ENCODE measurements around the gene PPFIA1.

PPFIA1 gene

GRCh38 chr11:70372076-70372475 lies 101.6 kb downstream of the PPFIA1 start:
- TF ChIP-seq, protein P1, sequence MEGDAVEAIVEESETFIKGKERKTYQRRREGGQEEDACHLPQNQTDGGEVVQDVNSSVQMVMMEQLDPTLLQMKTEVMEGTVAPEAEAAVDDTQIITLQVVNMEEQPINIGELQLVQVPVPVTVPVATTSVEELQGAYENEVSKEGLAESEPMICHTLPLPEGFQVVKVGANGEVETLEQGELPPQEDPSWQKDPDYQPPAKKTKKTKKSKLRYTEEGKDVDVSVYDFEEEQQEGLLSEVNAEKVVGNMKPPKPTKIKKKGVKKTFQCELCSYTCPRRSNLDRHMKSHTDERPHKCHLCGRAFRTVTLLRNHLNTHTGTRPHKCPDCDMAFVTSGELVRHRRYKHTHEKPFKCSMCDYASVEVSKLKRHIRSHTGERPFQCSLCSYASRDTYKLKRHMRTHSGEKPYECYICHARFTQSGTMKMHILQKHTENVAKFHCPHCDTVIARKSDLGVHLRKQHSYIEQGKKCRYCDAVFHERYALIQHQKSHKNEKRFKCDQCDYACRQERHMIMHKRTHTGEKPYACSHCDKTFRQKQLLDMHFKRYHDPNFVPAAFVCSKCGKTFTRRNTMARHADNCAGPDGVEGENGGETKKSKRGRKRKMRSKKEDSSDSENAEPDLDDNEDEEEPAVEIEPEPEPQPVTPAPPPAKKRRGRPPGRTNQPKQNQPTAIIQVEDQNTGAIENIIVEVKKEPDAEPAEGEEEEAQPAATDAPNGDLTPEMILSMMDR (conservative IDR thresholded peaks at IDR 0.05; ENCODE audit: control insufficient read depth, insufficient read depth, low read depth, low read length), result no peak
- DNase-seq (ENCODE audit: low read depth), result no peak
- H3K4me3 ChIP-seq (ENCODE audit: control insufficient read depth, low read depth, low read length), result no peak overlapping the region

DNA sequence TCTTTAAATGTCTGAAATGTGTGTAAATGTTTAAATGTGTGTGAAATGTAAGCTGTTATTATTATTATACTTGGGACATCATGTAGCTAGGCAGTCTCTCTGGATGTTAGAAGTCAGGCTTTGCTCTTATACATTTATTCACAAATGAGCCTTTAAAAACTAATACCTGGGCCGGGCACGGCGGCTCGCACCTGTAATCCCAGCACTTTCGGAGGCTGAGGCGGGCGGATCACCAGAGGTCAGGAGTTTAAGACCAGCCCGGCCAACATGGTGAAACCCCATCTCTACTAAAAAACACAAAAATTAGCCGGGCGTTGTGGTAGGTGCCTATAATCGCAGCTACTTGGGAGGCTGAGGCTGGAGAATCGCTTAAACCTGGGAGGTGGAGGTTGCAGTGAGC lies 106.1 kb downstream of the PPFIA1 start:
- TF ChIP-seq, protein P1 (conservative IDR thresholded peaks at IDR 0.05; ENCODE audit: control insufficient read depth, insufficient read depth, low read depth, low read length), result no peak
- no peak for DNase-seq (ENCODE audit: low read depth)

DNA sequence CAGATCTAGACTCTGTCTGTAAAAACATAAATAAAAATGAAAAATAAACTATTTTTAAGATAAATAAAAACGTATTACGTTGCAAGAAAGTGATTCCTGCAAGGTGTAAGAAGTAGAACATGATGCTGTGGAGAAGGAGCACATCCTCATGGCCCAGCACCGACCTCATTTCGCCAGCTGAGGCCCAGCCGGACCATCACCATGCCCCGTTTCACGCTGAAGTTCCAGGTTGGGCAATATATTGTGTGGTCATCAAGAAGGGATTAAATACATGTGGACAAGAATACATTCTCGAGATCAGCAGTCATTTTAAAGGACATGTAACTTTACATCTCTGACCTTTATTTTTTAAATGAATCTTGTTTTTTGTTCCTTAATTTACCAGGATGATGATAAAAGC lies 107.2 kb downstream of the PPFIA1 start:
- DNase-seq (ENCODE audit: low read depth), result no peak
- no peak overlapping the region for H3K4me3 ChIP-seq (ENCODE audit: control insufficient read depth, low read depth, low read length)
- TF ChIP-seq, protein P1 (conservative IDR thresholded peaks at IDR 0.05; ENCODE audit: control insufficient read depth, insufficient read depth, low read depth, low read length), result no peak

More for the DNA sequence above, 106.1 kb downstream of the PPFIA1 start:
- H3K4me3 ChIP-seq (ENCODE audit: control insufficient read depth, low read depth, low read length), result no peak overlapping the region

DNA sequence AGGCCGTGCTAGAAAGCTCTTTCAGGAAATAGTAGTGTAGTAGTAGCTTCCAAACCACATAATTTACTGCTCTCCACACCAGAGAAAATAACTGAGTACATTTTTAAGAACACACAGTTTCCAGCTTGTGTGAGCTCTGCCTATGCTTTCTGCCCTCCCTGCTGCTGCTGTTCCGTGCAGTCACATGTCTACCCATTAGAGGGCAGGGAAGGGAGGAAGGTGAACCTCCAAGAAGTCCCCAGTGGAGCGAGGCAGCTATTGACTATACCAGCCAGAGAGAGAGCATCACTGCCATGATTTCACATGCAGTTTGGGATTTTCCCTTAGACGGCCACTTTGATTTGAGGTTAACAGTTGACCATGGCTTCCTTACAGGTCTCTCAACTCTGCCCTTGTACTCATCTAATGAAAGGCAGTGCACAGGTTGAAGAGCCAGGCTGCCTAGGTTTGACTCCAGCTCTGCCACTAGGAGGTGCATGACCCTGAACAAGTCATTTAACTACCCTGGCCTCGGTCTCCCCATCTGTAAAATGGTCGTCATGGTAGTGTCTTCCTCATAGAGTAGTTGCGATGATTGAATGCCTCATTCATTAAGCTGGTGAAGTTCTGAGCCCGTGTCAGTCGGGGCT lies 108.1 kb downstream of the PPFIA1 start:
- no peak overlapping the region for H3K4me3 ChIP-seq (ENCODE audit: control insufficient read depth, low read depth, low read length)
- no peak for DNase-seq (ENCODE audit: low read depth)
- TF ChIP-seq, protein P1 (conservative IDR thresholded peaks at IDR 0.05; ENCODE audit: control insufficient read depth, insufficient read depth, low read depth, low read length), result no peak

GRCh38 chr11:70381350-70381749 lies 110.9 kb downstream of the PPFIA1 start:
- TF ChIP-seq, protein P1 (conservative IDR thresholded peaks at IDR 0.05; ENCODE audit: control insufficient read depth, insufficient read depth, low read depth, low read length), result no peak
- no peak for DNase-seq (ENCODE audit: low read depth)

DNA sequence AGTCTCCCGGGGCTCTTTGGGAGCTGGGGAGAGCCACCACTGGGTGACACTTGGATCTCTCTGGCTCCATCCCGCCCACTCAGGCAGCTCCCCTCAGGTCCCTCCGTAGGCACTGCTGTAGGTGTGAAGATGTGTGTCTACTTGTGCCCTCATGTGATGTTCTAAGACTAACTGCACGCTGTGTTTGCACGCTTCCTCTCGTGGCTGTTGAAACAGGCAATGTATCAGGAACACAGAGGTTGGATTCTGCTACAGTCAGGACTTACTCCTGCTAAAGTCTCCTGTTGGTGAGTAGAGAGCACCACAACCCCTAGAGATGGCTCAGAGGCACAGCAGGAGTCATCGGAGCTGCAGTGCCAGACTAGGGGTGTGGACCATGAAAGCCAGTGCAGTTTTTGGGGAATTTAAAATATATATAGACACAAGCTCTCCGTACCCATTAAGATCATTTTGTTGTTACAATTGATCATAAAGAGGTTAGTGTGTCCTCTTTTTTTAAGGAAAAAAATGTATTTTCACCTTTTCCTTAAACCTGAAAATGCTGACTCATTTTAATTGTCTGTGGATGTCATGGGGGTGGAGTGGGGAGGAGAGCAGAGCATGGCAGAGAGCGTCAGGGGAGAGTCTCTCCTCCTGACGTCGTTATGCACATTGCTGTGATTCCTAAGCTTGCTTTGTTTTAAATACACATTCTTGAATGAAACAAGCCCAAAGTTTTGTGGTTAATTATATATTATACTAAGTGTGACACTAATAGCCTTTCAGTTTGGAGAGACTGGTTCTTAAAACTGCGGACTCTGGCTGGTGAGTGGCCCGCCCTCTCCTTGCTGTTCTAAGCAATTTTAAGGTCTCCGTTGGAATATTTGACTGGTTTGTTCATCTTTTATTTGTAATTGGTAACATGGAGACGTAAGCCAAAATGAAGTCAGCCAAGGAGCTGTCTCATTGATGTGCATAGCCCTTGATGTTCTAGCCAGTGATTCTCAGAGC lies 111.7 kb downstream of the PPFIA1 start:
- no peak overlapping the region for H3K4me3 ChIP-seq (ENCODE audit: control insufficient read depth, low read depth, low read length)
- TF ChIP-seq, protein P1 (conservative IDR thresholded peaks at IDR 0.05; ENCODE audit: control insufficient read depth, insufficient read depth, low read depth, low read length), result peak; percentile 36
- DNase-seq (ENCODE audit: low read depth), result peak; percentile 75

More at GRCh38 chr11:70381350-70381749, 110.9 kb downstream of the PPFIA1 start:
- no peak overlapping the region for H3K4me3 ChIP-seq (ENCODE audit: control insufficient read depth, low read depth, low read length)
